ENCODE results near the gene MTIF2.

DNA sequence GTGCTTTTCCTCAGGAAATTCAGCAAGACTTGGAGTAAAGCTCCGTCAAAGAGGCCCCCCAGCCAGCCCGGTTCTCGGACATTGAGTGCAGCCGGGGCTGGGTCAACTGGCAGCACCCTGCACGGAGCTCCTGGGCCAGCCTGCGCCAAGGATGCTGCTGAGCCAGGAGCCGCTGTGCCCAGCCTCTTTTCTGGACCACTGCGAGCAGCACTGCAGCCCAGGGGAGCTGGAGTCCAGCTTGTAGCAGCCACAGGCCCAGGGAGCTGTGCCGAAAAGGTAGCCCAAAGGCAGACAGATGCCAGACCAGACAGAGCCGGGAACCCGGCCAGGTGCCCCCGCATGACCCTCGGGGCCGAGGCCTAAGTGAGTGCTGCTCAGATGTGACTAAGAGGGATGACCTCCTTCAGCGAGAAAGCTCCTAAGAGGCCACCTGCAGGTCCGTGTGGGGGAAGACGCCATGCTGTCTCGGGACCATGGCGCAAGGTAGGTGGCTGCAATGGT, 44.2 kb downstream of the MTIF2 start:
- no peak for TF ChIP-seq POLR2A (IDR thresholded peaks at IDR 0.05; ENCODE audit: low read length)
- no peak for TF ChIP-seq GATA1 (IDR thresholded peaks at IDR 0.05; ENCODE audit: low read depth, low read length)

All from erythroblast (primary cell).